Vagina (tissue), 2 donors: Measurements from ENCODE around the gene CHST11. TPM values are rescaled to one million over a fixed set of nuclear protein-coding genes. Genes with fewer than 3 reads are reported as not detected.

Experiments used
- DNase-seq, 2 donors: peaks; one replicate each; pipeline ENCODE4 v3.0.0-alpha.2; 2017; ENCODE audit errors: extremely low spot score in 2 of 2
- H3K27ac ChIP-seq: fragments of 200-600 bp; sonication (generic); one replicate; pipeline ENCODE4 v1.5.1; 2019
- H3K27me3 ChIP-seq: fragments of 200-600 bp; sonication (generic); one replicate; pipeline ENCODE4 v1.5.1; 2019
- H3K36me3 ChIP-seq, 2 donors: fragments of 200-600 bp; sonication (generic); one replicate each; pipeline ENCODE4 v1.5.1; 2017 to 2019
- H3K4me1 ChIP-seq: fragments of 200-600 bp; sonication (generic); one replicate; pipeline ENCODE4 v1.5.1; 2019
- H3K4me3 ChIP-seq, 2 donors: fragments of 200-600 bp; sonication (generic); 1 replicate in 1 of 2; 2 replicates in 1 of 2; pipeline ENCODE4 v1.5.1; 2016 to 2019
- H3K9me3 ChIP-seq: fragments of 200-600 bp; sonication (generic); one replicate; pipeline ENCODE4 v1.5.1; 2019
- POLR2A ChIP-seq, 2 donors: fragments of 450-650 bp; IDR thresholded peaks; one replicate each; pipeline ENCODE4 v1.6.1; 2017; ENCODE audit warnings: antibody characterized with exemption in 2 of 2, mild to moderate bottlenecking in 2 of 2, moderate library complexity in 2 of 2
- POLR2AphosphoS5 ChIP-seq, 2 donors: sonication (generic); formaldehyde crosslinking; IDR thresholded peaks; one replicate each; pipeline ENCODE4 v1.9.0; 2017; ENCODE audit warnings: antibody characterized with exemption in 2 of 2, mild to moderate bottlenecking in 2 of 2, low read depth in 1 of 2; ENCODE audit not compliant: insufficient read depth in 1 of 2
- intact Hi-C: fragments of 100-400 bp; cut with DNase I; formaldehyde crosslinking; loops from one replicate; pipeline ENCODE4 v1.15.1; 2023
- total RNA-seq: library from RNA; depleted of rRNA; stranded (reverse); fragments of >200 nt; gene quantifications from one replicate; pipeline ENCODE4 v1.2.3, GENCODE V29; 2016
- TF ChIP-seq, protein P1 (sequence below), 3 experiments: fragments of 450-650 bp in 2 of 3; fragments of 200-600 bp in 1 of 3; sonication (generic) in 1 of 3; IDR thresholded peaks; one replicate each; pipeline ENCODE4 v1.5.1; 2017 to 2019; ENCODE audit warnings: antibody characterized with exemption in 3 of 3, mild to moderate bottlenecking in 2 of 3, moderate library complexity in 2 of 3

CHST11 gene
- total RNA-seq, 1 donor from 2014 or later, result 40.0 TPM

GRCh38 chr12:104466709-104467345, 10.1 kb downstream of the CHST11 start:
- no peaks in the 10 kb centered on the region for H3K36me3 ChIP-seq
- H3K27ac ChIP-seq, result no peak overlapping the region
- H3K4me3 ChIP-seq, result no peak overlapping the region
- DNase-seq, result no peak
- TF ChIP-seq, protein P1, sequence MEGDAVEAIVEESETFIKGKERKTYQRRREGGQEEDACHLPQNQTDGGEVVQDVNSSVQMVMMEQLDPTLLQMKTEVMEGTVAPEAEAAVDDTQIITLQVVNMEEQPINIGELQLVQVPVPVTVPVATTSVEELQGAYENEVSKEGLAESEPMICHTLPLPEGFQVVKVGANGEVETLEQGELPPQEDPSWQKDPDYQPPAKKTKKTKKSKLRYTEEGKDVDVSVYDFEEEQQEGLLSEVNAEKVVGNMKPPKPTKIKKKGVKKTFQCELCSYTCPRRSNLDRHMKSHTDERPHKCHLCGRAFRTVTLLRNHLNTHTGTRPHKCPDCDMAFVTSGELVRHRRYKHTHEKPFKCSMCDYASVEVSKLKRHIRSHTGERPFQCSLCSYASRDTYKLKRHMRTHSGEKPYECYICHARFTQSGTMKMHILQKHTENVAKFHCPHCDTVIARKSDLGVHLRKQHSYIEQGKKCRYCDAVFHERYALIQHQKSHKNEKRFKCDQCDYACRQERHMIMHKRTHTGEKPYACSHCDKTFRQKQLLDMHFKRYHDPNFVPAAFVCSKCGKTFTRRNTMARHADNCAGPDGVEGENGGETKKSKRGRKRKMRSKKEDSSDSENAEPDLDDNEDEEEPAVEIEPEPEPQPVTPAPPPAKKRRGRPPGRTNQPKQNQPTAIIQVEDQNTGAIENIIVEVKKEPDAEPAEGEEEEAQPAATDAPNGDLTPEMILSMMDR (IDR thresholded peaks at IDR 0.05), result no peak
- no peak for TF ChIP-seq POLR2AphosphoS5 (IDR thresholded peaks at IDR 0.05; ENCODE audit: insufficient read depth in 1 of 2, low read depth in 1 of 2)
- TF ChIP-seq POLR2A (IDR thresholded peaks at IDR 0.05), result no peak
- intact Hi-C loops, result loop anchor here (10.0 kb wide), 1 partner anchor 138 kb away; no protein-coding TSS in a partner anchor
- H3K9me3 ChIP-seq, result no peaks in the 10 kb centered on the region
- H3K27me3 ChIP-seq, result no peaks in the 10 kb centered on the region
- H3K4me1 ChIP-seq, result no peaks in the 10 kb centered on the region

DNA sequence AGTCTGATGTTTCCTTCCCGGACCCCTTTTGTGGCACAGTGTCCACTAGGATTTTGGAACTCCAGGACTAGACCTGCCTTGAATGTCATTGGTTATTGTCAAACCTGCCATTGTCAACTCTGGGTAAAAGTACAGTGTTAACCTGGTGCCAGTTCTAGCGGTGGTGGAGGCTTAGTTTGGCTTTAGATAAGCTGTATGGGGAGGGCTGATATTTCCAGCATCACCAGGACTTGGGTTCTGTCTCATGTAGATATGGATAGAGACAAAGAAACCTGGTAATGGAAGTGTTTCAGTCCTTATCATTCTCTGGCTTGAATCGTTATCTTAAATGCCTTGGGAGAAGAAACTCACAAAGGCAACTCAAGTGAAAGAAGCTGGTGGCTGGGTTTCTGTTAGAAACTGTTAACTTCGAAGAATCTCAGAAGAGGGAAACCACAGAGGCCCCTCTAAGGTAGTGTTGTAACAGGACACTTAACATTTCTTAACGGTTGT, 10.6 kb downstream of the CHST11 start:
- DNase-seq, result no peak

DNA sequence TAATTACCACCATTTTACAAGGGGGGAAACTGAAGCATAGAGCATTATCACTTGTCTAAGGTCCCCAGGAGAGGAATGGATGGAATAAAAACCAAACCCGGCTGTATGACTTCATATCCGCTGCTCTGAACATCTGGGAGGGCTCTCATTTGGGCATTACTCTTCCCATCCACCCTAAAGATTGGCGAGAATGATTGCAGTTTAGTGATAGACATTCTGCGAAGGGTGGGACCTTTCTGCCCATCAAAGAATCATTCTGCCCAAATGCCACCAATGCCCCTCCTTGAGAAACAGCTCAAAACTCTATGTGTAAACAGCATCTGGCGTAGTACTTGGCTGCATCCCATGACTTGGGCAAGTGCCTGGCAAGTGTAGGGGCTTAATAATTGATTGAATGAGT, 11.6 kb downstream of the CHST11 start:
- intact Hi-C loops, result loop anchor here (10.0 kb wide), 1 partner anchor 136 kb away; no protein-coding TSS in a partner anchor
- Histone ChIP-seq H3K4me3 (no peak overlapping the region), H3K27me3 (no peaks in the 10 kb centered on the region), H3K27ac (no peak overlapping the region), H3K36me3 (no peaks in the 10 kb centered on the region), H3K4me1 (no peaks in the 10 kb centered on the region), H3K9me3 (no peaks in the 10 kb centered on the region)
- DNase-seq, result no peak
- TF ChIP-seq POLR2AphosphoS5 (IDR thresholded peaks at IDR 0.05; ENCODE audit: insufficient read depth in 1 of 2, low read depth in 1 of 2) (no peak), POLR2A (IDR thresholded peaks at IDR 0.05) (no peak)
- TF ChIP-seq, protein P1 (IDR thresholded peaks at IDR 0.05), result no peak

More for the DNA sequence above, 10.6 kb downstream of the CHST11 start:
- Histone ChIP-seq H3K4me3 (no peak overlapping the region), H3K27me3 (no peaks in the 10 kb centered on the region), H3K36me3 (no peaks in the 10 kb centered on the region), H3K4me1 (no peaks in the 10 kb centered on the region), H3K27ac (no peak overlapping the region), H3K9me3 (no peaks in the 10 kb centered on the region)
- TF ChIP-seq POLR2AphosphoS5 (IDR thresholded peaks at IDR 0.05; ENCODE audit: insufficient read depth in 1 of 2, low read depth in 1 of 2), result no peak
- TF ChIP-seq, protein P1 (IDR thresholded peaks at IDR 0.05), result no peak
- TF ChIP-seq POLR2A (IDR thresholded peaks at IDR 0.05), result no peak
- intact Hi-C loops, result loop anchor here (10.0 kb wide), 1 partner anchor 137 kb away; no protein-coding TSS in a partner anchor

DNA sequence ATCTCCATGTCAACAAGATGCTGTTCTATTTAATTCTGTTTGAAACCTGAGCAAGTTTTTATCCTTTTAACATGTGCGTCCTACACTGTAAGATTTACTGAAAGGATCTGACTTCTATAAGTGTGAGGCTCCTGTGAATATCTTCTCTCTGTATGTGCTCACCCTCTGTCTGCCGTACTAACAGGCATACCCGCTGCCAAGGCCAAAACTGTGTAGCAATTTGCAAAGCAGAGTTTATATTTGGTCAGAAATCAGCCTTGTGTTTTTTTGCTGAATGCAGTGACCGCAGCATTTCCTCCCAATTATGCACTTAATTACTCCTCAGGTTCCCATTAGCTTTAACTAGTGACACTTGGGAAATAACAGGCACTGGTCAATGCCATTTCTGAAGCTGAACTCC, 12.3 kb downstream of the CHST11 start:
- Histone ChIP-seq H3K4me1 (no peaks in the 10 kb centered on the region), H3K27ac (no peak overlapping the region)
- intact Hi-C loops, result loop anchor here (10.0 kb wide), 1 partner anchor 136 kb away; no protein-coding TSS in a partner anchor

More for the DNA sequence above, 12.3 kb downstream of the CHST11 start:
- H3K9me3 ChIP-seq, result no peaks in the 10 kb centered on the region
- no peak overlapping the region for H3K4me3 ChIP-seq
- TF ChIP-seq, protein P1 (IDR thresholded peaks at IDR 0.05), result no peak
- no peak for TF ChIP-seq POLR2AphosphoS5 (IDR thresholded peaks at IDR 0.05; ENCODE audit: insufficient read depth in 1 of 2, low read depth in 1 of 2)
- TF ChIP-seq POLR2A (IDR thresholded peaks at IDR 0.05), result no peak
- DNase-seq, result no peak
- no peaks in the 10 kb centered on the region for H3K36me3 ChIP-seq
- H3K27me3 ChIP-seq, result no peaks in the 10 kb centered on the region
